GM12878 (cell line): Measurements from ENCODE around the gene TRAF3IP1. TPM values are rescaled to one million over a fixed set of nuclear protein-coding genes. Genes with fewer than 3 reads are reported as not detected.

Experiments
- ATAC-seq: fragments of 200-7000 bp; cut with Tn5 transposase; 3 replicates; pipeline ENCODE4 v1.9.1; 2020; ENCODE audit warnings: mild to moderate bottlenecking, moderate library complexity
- BruUV-seq: library from RNA; stranded (reverse); fragments of 400-500 nt; replicated peaks from 2 replicates; lab custom pipeline; 2021; lab: Mats Ljungman, UMichigan
- CTCF ChIA-PET: fragments of 300-600 bp; sonication (Branson Sonifier 250); formaldehyde crosslinking; extraction: SDS; loops from one replicate; lab custom pipeline; 2021; ENCODE audit warnings: inconsistent platforms; lab: Yijun Ruan, JAX
- POLR2A ChIA-PET: fragments of 350-600 bp; formaldehyde crosslinking; extraction: SDS; loops from one replicate; lab custom pipeline; 2021; ENCODE audit warnings: inconsistent platforms; lab: Charles Lee
- RAD21 ChIA-PET: fragments of 300-600 bp; sonication (Branson Sonifier 250); formaldehyde crosslinking; loops from one replicate; lab custom pipeline; 2023; ENCODE audit warnings: antibody characterized with exemption; ENCODE audit not compliant: unreplicated experiment; lab: Charles Lee
- SMC1A ChIA-PET: fragments of 300-600 bp; sonication (Branson Sonifier 250); formaldehyde crosslinking; loops from one replicate; lab custom pipeline; 2023; ENCODE audit not compliant: unreplicated experiment, uncharacterized antibody; lab: Charles Lee
- DNase-seq: peaks from one replicate; pipeline ENCODE4 v3.0.0-alpha.2; 2011; ENCODE audit warnings: low read depth, low spot score
- FAIRE-seq: peaks from 3 replicates; lab custom pipeline; 2011; peaks lifted over from hg19 to GRCh38; lab: Jason Lieb, UNC
- H2AFZ ChIP-seq: 2 replicates; pipeline ENCODE4 v1.6.0; 2011; ENCODE audit warnings: low read depth, low read length, control low read depth; ENCODE audit not compliant: control insufficient read depth
- H3K27ac ChIP-seq: 2 replicates; pipeline ENCODE4 v1.5.1; 2011; ENCODE audit warnings: control low read depth; ENCODE audit not compliant: control insufficient read depth, insufficient read depth
- H3K27me3 ChIP-seq, 2 experiments: replicated peaks in 1 of 2; 2 replicates each; pipeline versions ENCODE4 v1.6.0 to v1.6.1; 2011; ENCODE audit warnings: low read length in 1 of 2; ENCODE audit not compliant: control insufficient read depth in 2 of 2, insufficient read depth in 2 of 2
- H3K36me3 ChIP-seq, 2 experiments: 2 replicates each; pipeline ENCODE4 v1.5.1; 2011; ENCODE audit warnings: low read length in 1 of 2; ENCODE audit not compliant: control insufficient read depth in 2 of 2, insufficient read depth in 2 of 2
- H3K4me1 ChIP-seq: 2 replicates; pipeline ENCODE4 v1.6.1; 2011; ENCODE audit warnings: mild to moderate bottlenecking, low read length, moderate library complexity, mixed read lengths; ENCODE audit not compliant: control insufficient read depth, insufficient read depth
- H3K4me2 ChIP-seq: 2 replicates; pipeline ENCODE4 v1.6.0; 2011; ENCODE audit warnings: control low read depth; ENCODE audit not compliant: control insufficient read depth, insufficient read depth
- H3K4me3 ChIP-seq: fragments of 200-600 bp; sonication (generic); 2 replicates; pipeline ENCODE4 v1.5.1; 2016
- H3K79me2 ChIP-seq: 2 replicates; pipeline ENCODE4 v1.6.0; 2011; ENCODE audit warnings: low read length; ENCODE audit not compliant: control insufficient read depth, insufficient read depth
- H3K9ac ChIP-seq: 2 replicates; pipeline ENCODE4 v1.8.0; 2011; ENCODE audit warnings: low read length, control low read depth, mixed read lengths; ENCODE audit not compliant: control insufficient read depth, insufficient read depth
- H3K9me3 ChIP-seq: replicated peaks from 3 replicates; pipeline ENCODE4 v1.5.1; 2011; ENCODE audit warnings: mild to moderate bottlenecking, low read length; ENCODE audit not compliant: control insufficient read depth, insufficient read depth
- H4K20me1 ChIP-seq: 2 replicates; pipeline ENCODE4 v1.6.0; 2011; ENCODE audit not compliant: control insufficient read depth, insufficient read depth
- CEBPB ChIP-seq, 2 experiments: fragments of 150-350 bp in 1 of 2; IDR thresholded peaks; 2 replicates each; pipeline ENCODE4 v1.6.1; 2012 to 2014; ENCODE audit warnings: low read depth in 2 of 2, low read length in 2 of 2, borderline replicate concordance in 1 of 2, inconsistent platforms in 1 of 2
- EED ChIP-seq: sonication (generic); IDR thresholded peaks from 2 replicates; pipeline ENCODE4 v1.6.1; 2016; ENCODE audit warnings: antibody characterized with exemption, low read depth
- MEF2A ChIP-seq: IDR thresholded peaks from 2 replicates; pipeline ENCODE4 v1.6.1; 2011; ENCODE audit warnings: low read depth, mild to moderate bottlenecking, low read length, moderate library complexity; ENCODE audit not compliant: insufficient read depth
- PAX5 ChIP-seq: IDR thresholded peaks from 2 replicates; pipeline ENCODE4 v1.6.1; 2011; ENCODE audit warnings: low read depth, low read length, borderline replicate concordance
- RBBP5 ChIP-seq: fragments of 200-600 bp; sonication (generic); conservative IDR thresholded peaks from 2 replicates; pipeline ENCODE4 v1.6.1; 2016
- RCOR1 ChIP-seq: conservative IDR thresholded peaks from 2 replicates; pipeline ENCODE4 v1.6.1; 2012; ENCODE audit warnings: low read depth, low read length, improper control_type of control experiment
- RUNX3 ChIP-seq: IDR thresholded peaks from 2 replicates; pipeline ENCODE4 v1.6.1; 2012; ENCODE audit warnings: low read length, inconsistent platforms
- SP1 ChIP-seq: IDR thresholded peaks from one replicate; pipeline ENCODE4 v1.6.1; 2011; ENCODE audit warnings: low read depth, low read length
- STAT1 ChIP-seq: fragments of 450-650 bp; conservative IDR thresholded peaks from 2 replicates; pipeline ENCODE4 v1.6.1; 2014; ENCODE audit warnings: antibody characterized with exemption, mild to moderate bottlenecking
- SUPT20H ChIP-seq: IDR thresholded peaks from 2 replicates; pipeline ENCODE4 v1.6.1; 2011; ENCODE audit warnings: low read depth, mild to moderate bottlenecking, low read length, moderate library complexity, borderline replicate concordance; ENCODE audit not compliant: control insufficient read depth
- YBX1 ChIP-seq: fragments of 450-650 bp; IDR thresholded peaks from 2 replicates; pipeline ENCODE4 v1.6.1; 2016; ENCODE audit warnings: antibody characterized with exemption
- ZBTB4 ChIP-seq: fragments of 450-650 bp; formaldehyde crosslinking; IDR thresholded peaks from 2 replicates; pipeline ENCODE4 v1.4.0; 2022; ENCODE audit warnings: mild to moderate bottlenecking, moderate library complexity
- WGBS: methylation state at CpG from one replicate; pipeline ENCODE4 v1.1.6; 2016; ENCODE audit warnings: low lambda C conversion rate; ENCODE audit not compliant: insufficient replicate concordance, insufficient coverage; ENCODE audit errors: missing lambda C conversion rate; 5-methylcytosine and 5-hydroxymethylcytosine counted together
- in situ Hi-C: fragments of 300-500 bp; cut with MboI; formaldehyde crosslinking; loops from 9 replicates; pipeline ENCODE4 v1.14.3; 2018; ENCODE audit warnings: mixed read lengths
- intact Hi-C: fragments of 100-400 bp; cut with micrococcal nuclease; formaldehyde crosslinking; loops from one replicate; pipeline ENCODE4 v1.14.2; 2022; ENCODE audit not compliant: unreplicated experiment
- polyA plus RNA-seq, 11 experiments: library from polyadenylated mRNA; depleted of rRNA in 4 of 11; unstranded in 6 of 11; stranded (reverse) in 5 of 11; fragments of >200 nt; fragmentation: Nextera tagmentation in 4 of 11; fragmentation: Illumina TruSeq in 1 of 11; extraction: Ambion mirVana in 4 of 11; extraction: Trizol in 1 of 11; gene quantifications; 1 replicate in 1 of 11; 2 replicates in 10 of 11; pipeline versions ENCODE4 v1.2.1 to v1.2.3, GENCODE V29; 2011 to 2016; ENCODE audit warnings: inconsistent platforms in 2 of 11, missing spikeins in 2 of 11, low read depth in 1 of 11
- total RNA-seq, 4 experiments: library from RNA; depleted of rRNA in 3 of 4; stranded (reverse); fragments of >200 nt in 3 of 4; fragmentation: Illumina TruSeq in 1 of 4; extraction: Trizol in 1 of 4; gene quantifications; 2 replicates each; pipeline versions ENCODE4 v1.2.1 to v1.2.3, GENCODE V29; 2013 to 2021

The TRAF3IP1 gene
- total and polyA plus RNA-seq, 10 of the 15 experiments (the other 5 are each of a cell fraction or from before 2014, with no cell fraction given) = 1.6 to 7.5 (median 3.6) TPM

DNA sequence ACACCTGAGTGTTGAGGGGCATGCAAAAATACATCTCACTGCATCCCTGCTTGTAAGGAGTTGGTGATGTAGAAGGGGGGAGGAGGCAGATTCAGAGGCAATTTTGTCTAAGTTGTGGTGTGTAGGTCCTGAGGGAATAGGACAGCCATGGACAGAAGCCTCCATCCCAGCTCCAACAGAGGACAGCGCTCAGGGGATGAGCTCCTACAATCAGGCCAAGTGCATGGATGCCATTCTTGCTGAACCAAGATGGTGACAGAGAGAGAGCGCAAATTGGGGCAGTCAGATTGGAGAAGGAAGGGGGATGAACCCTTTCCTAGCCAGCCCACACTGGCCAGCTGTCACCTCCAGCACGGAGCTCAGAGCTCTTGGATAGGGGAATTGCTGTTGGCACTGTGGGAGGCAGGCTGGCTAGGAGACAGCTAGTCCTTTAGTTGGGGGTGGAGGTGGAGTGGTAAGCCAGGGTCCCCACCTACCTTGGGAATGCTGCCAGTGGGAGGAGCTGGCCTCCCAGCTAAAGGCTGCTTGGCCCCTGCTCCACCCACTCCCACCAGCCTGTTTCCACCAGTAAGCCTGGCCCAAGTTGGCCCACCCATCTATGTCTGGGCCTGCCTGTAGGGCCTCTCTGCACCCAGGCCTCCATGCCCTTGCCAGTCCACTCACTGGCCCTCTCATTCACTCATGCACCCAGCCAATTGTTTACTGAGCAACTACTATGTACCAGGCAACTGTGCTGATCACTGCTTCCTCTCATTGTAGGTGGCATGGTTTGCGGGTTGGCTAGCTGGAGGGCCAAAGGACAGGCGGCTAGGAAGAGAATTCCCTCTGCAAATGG, 29.4 kb upstream of the TRAF3IP1 start:
- FAIRE-seq (no peak), DNase-seq (no peak), ATAC-seq (no peak)
- CTCF ChIA-PET = interaction anchor here (0.6 to 1.5 kb wide), 3 partner anchors 10 to 80 kb away, joined by 3 to 4 read pairs (median 3); no protein-coding TSS in a partner anchor
- H3K4me1 ChIP-seq = peaks cover 15% of the 10 kb centered on the region
- 86% methylated on average over 5 of the region's 5 CpGs for WGBS
- SMC1A ChIA-PET = interaction anchor here (0.7 kb wide), 1 partner anchor 58 kb away, joined by 3 read pairs; no protein-coding TSS in a partner anchor
- no peak for TF ChIP-seq RUNX3
- no peaks in the 10 kb centered on the region for H3K36me3 ChIP-seq
- peaks cover 18% of the 10 kb centered on the region for H3K79me2 ChIP-seq
- RAD21 ChIA-PET = interaction anchor here (0.7 kb wide), 1 partner anchor 304 kb away, joined by 4 read pairs; no protein-coding TSS in a partner anchor
- no TSS peak for BruUV-seq
- POLR2A ChIA-PET = no interaction called here
- H3K27me3 ChIP-seq = no peaks in the 10 kb centered on the region
- no peaks in the 10 kb centered on the region for H3K9me3 ChIP-seq
- H2AFZ ChIP-seq = no peak overlapping the region
- intact Hi-C loops = no loop called here
- H3K9ac ChIP-seq = no peak overlapping the region
- in situ Hi-C loops = no loop called here
- H3K27ac ChIP-seq = no peak overlapping the region
- no peak overlapping the region for H3K4me2 ChIP-seq
- no peaks in the 10 kb centered on the region for H4K20me1 ChIP-seq
- no peak overlapping the region for H3K4me3 ChIP-seq

DNA sequence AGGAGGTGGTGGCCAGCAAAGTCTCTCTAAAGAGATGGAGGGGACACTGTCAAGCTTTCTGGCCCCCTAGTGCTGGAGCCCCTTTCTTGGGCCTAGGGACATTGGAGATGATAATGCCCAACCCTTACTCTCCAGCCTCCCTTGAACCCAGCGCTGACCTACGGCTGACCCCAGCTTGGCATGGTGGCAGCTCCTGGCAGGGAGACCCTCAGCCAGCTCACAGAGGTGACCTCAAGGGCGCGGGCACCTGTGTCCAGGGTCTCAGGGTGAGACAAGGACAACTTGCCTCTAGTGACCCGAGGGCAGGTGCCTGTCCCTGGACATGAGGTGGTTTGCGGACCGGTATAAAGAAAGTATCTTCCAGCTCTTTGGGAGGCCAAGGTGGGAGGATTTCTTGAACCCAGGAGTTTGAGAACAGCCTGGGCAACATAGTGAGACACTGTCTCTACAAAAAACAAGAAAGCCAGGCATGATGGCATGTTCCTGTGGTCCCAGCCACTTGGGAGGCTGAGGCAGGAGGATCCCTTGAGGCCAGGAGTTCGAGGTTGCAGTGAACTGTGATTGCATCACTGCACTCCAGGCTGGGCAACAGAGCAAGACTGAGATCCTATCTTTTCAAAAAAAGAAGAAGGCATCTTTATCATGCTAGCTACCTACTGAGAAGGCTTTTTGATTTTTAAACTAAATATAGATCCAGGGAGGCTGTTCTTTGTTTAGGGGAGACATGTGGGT, 28.6 kb upstream of the TRAF3IP1 start:
- no peak for ATAC-seq
- 73% methylated on average over 8 of the region's 8 CpGs for whole genome bisulfite sequencing
- intact Hi-C loops = no loop called here
- Histone ChIP-seq H3K36me3 (no peaks in the 10 kb centered on the region), H3K27me3 (no peaks in the 10 kb centered on the region), H3K4me3 (no peak overlapping the region), H3K9ac (no peak overlapping the region), H3K9me3 (no peaks in the 10 kb centered on the region), H3K4me1 (peaks cover 15% of the 10 kb centered on the region), H3K79me2 (peaks cover 16% of the 10 kb centered on the region), H4K20me1 (no peaks in the 10 kb centered on the region), H3K27ac (no peak overlapping the region), H2AFZ (no peak overlapping the region), H3K4me2 (no peak overlapping the region)
- in situ Hi-C loops = no loop called here
- SMC1A ChIA-PET = interaction anchor here (0.7 kb wide), 1 partner anchor 57 kb away, joined by 3 read pairs; no protein-coding TSS in a partner anchor
- no peak for DNase-seq
- BruUV-seq = no TSS peak
- POLR2A ChIA-PET = no interaction called here
- RAD21 ChIA-PET = no interaction called here
- no peak for FAIRE-seq
- CTCF ChIA-PET = no interaction called here
- TF ChIP-seq EED (no peak), PAX5 (no peak), RUNX3 (no peak), SP1 (no peak), RCOR1 (no peak), STAT1 (no peak), CEBPB (IDR thresholded peaks at IDR 0.05; ENCODE audit: borderline replicate concordance in 1 of 2, low read depth in 2 of 2, low read length in 2 of 2) (no peak), YBX1 (no peak), ZBTB4 (CRISPR knock-in tag) (no peak), RBBP5 (no peak), SUPT20H (no peak), MEF2A (no peak)
